ENCODE measurements around the gene SLC25A43. TPM values are rescaled to one million over a fixed set of nuclear protein-coding genes. Genes with fewer than 3 reads are reported as not detected.
A peak's percentile ranks its signal among the peaks of the same experiment; 100 is the strongest.

The SLC25A43 gene
- polyA plus RNA-seq, 2 of the 4 experiments (the other 2 are of a cell fraction), result 27.4 to 31.2 TPM

- POLR2A ChIA-PET, result interaction anchor here (0.6 kb wide), 1 partner anchor 28 kb away, joined by 3 read pairs; no protein-coding TSS in a partner anchor
- DNase-seq (ENCODE audit: low read depth in 1 of 2, low spot score in 1 of 2) (peak in 1 of 2 experiments; percentile 24), FAIRE-seq (peak; percentile 68), ATAC-seq (peak; percentile 78; a peak in 5 of 6 replicates)
- peaks cover 10% of the 10 kb centered on the region; the same call in 2 of the 3 replicates for H3K4me1 ChIP-seq
- TF ChIP-seq CBX8 (IDR thresholded peaks at IDR 0.05) (no peak), EP300 (IDR thresholded peaks at IDR 0.05) (no peak), FOSL2 (IDR thresholded peaks at IDR 0.05) (no peak), FOSL2 (CRISPR knock-in tag; IDR thresholded peaks at IDR 0.05) (no peak), GATA3 (IDR thresholded peaks at IDR 0.05; ENCODE audit: borderline replicate concordance) (no peak), POLR2AphosphoS2 (conservative IDR thresholded peaks at IDR 0.05; ENCODE audit: low read length) (no peak), CHD2 (IDR thresholded peaks at IDR 0.05; ENCODE audit: low read length, partially characterized antibody) (no peak), RAD21 (conservative IDR thresholded peaks at IDR 0.05 in 1 of 2, IDR thresholded peaks at IDR 0.05 in 1 of 2) (peak; percentile 17 to 39; a peak in 2 of 5 replicates), ELK1 (IDR thresholded peaks at IDR 0.05; ENCODE audit: low read depth, low read length) (no peak), KDM1A (IDR thresholded peaks at IDR 0.05; ENCODE audit: low read depth) (no peak), ZNF302 (CRISPR knock-in tag; IDR thresholded peaks at IDR 0.05) (no peak), CTCF (IDR thresholded peaks at IDR 0.05) (peak; percentile 31; the same call in 2 of the 3 replicates)
- TF ChIP-seq, protein P1, sequence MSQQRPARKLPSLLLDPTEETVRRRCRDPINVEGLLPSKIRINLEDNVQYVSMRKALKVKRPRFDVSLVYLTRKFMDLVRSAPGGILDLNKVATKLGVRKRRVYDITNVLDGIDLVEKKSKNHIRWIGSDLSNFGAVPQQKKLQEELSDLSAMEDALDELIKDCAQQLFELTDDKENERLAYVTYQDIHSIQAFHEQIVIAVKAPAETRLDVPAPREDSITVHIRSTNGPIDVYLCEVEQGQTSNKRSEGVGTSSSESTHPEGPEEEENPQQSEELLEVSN (IDR thresholded peaks at IDR 0.05; ENCODE audit: borderline replicate concordance, low read depth), result no peak
- no peaks in the 10 kb centered on the region for H3K9me3 ChIP-seq
- no peak overlapping the region for H3K4me3 ChIP-seq
- no peak overlapping the region for H3K27ac ChIP-seq
- H3K4me2 ChIP-seq, result no peak overlapping the region
- WGBS (ENCODE audit: missing lambda C conversion rate), result 33% methylated on average over 1 of the region's 1 CpG
- CTCF ChIA-PET, result interaction anchor here (1.1 to 1.2 kb wide), 2 partner anchors 9 to 94 kb away, joined by 3 to 6 read pairs; no protein-coding TSS in a partner anchor
These were observed 18.7 kb downstream of the SLC25A43 start for GRCh38 chrX:119417842-119418241.

GRCh38 chrX:119419146-119419545, 20.0 kb downstream of the SLC25A43 start:
- Histone ChIP-seq H3K4me2 (no peak overlapping the region), H3K4me3 (no peak overlapping the region), H3K9me3 (no peaks in the 10 kb centered on the region), H3K27ac (no peak overlapping the region), H3K4me1 (peaks cover 10% of the 10 kb centered on the region; the same call in 2 of the 3 replicates)
- ATAC-seq, result no peak
- no peak for DNase-seq (ENCODE audit: low read depth in 1 of 2, low spot score in 1 of 2)
- ChIA-PET CTCF (interaction anchor here (1.1 to 1.2 kb wide), 2 partner anchors 27 to 64 kb away, joined by 3 to 4 read pairs; no protein-coding TSS in a partner anchor), POLR2A (no interaction called here)
- TF ChIP-seq MAFK (IDR thresholded peaks at IDR 0.05; ENCODE audit: partially characterized antibody), result peak; percentile 28
- TF ChIP-seq CTCF (IDR thresholded peaks at IDR 0.05), result no peak
- FAIRE-seq, result no peak
- WGBS (ENCODE audit: missing lambda C conversion rate), result 93% methylated on average over 4 of the region's 4 CpGs

DNA sequence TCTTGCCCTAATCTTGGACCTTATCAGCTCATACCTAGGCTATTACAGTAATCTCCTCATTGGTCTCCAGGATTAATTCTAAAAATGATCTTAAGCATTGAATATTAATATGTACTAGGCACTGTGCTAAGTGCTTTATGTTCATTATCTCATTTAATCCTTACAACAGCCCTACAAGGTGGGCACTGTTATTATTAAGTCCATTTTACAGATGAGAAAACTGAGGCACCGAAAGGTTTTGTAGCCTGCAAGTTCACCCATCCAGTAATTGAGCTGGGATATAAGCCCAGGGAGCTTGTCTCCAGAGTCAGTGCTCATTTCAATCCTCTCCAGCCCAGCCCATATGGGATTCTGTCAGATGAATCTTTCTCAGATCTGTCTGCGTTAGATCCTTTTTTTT, 20.8 kb downstream of the SLC25A43 start:
- Histone ChIP-seq H3K4me2 (no peak overlapping the region), H3K4me1 (peaks cover 10% of the 10 kb centered on the region; the same call in 2 of the 3 replicates), H3K4me3 (no peak overlapping the region), H3K27ac (no peak overlapping the region), H3K9me3 (no peaks in the 10 kb centered on the region)
- ChIA-PET POLR2A (no interaction called here), CTCF (interaction anchor here (0.6 to 1.1 kb wide), 2 partner anchors 26 to 306 kb away, joined by 3 read pairs; no protein-coding TSS in a partner anchor)
- no peak for ATAC-seq
- 89% methylated on average over 2 of the region's 2 CpGs for WGBS (ENCODE audit: missing lambda C conversion rate)
- no peak for FAIRE-seq
- TF ChIP-seq NR3C1 (IDR thresholded peaks at IDR 0.05) (no peak), NFE2L2 (conservative IDR thresholded peaks at IDR 0.05; ENCODE audit: low read length) (no peak)
- DNase-seq (ENCODE audit: low read depth in 1 of 2, low spot score in 1 of 2), result no peak
